Heart right ventricle (tissue), 16 donors: ENCODE results near the gene MRPL20. TPM values are rescaled to one million over a fixed set of nuclear protein-coding genes. Genes with fewer than 3 reads are reported as not detected.

Experiments
- ATAC-seq, 8 donors: fragments of 200-7000 bp; cut with Tn5 transposase; one replicate each; pipeline ENCODE4 v1.9.1; 2020; ENCODE audit warnings: mild to moderate bottlenecking in 8 of 8, moderate library complexity in 8 of 8, moderate number of reproducible peaks in 1 of 8
- DNase-seq, 2 donors: peaks; one replicate each; pipeline ENCODE4 v3.0.0-alpha.2; 2020
- H3K27ac ChIP-seq, 10 donors: fragments of 200-600 bp; sonication (generic) in 2 of 10; one replicate each; pipeline versions ENCODE4 v1.5.0 to v1.8.0; 2020 to 2022; ENCODE audit warnings: mild to moderate bottlenecking in 3 of 10
- H3K27me3 ChIP-seq, 7 donors: fragments of 200-600 bp; one replicate each; pipeline ENCODE4 v1.8.0; 2021 to 2022; ENCODE audit warnings: mild to moderate bottlenecking in 2 of 7
- H3K36me3 ChIP-seq, 9 donors: fragments of 200-600 bp; sonication (generic) in 1 of 9; one replicate each; pipeline versions ENCODE4 v1.5.0 to v1.8.0; 2020 to 2022; ENCODE audit warnings: mild to moderate bottlenecking in 2 of 9
- H3K4me1 ChIP-seq, 9 donors: fragments of 200-600 bp; sonication (generic) in 1 of 9; one replicate each; pipeline versions ENCODE4 v1.5.0 to v1.8.0; 2020 to 2022; ENCODE audit warnings: mild to moderate bottlenecking in 4 of 9
- H3K4me3 ChIP-seq, 10 donors: fragments of 200-600 bp; sonication (generic) in 2 of 10; one replicate each; pipeline versions ENCODE4 v1.5.0 to v1.8.0; 2020 to 2022; ENCODE audit warnings: mild to moderate bottlenecking in 7 of 10, moderate library complexity in 2 of 10
- H3K9me3 ChIP-seq, 11 donors: fragments of 200-600 bp in 10 of 11; sonication (generic) in 2 of 11; one replicate each; pipeline versions ENCODE4 v1.5.0 to v1.8.0; 2013 to 2022; ENCODE audit warnings: mild to moderate bottlenecking in 2 of 11, control low read depth in 1 of 11, moderate library complexity in 1 of 11
- CTCF ChIP-seq, 9 donors: fragments of 200-600 bp; sonication (generic) in 2 of 9; IDR thresholded peaks; one replicate each; pipeline versions ENCODE4 v1.5.0 to v1.8.0; 2021 to 2022; ENCODE audit warnings: antibody characterized with exemption in 9 of 9, mild to moderate bottlenecking in 5 of 9, moderate library complexity in 1 of 9
- WGBS, 2 donors: extraction: QIAGEN DNeasy Blood & Tissue Kit; methylation state at CpG; one replicate each; pipeline ENCODE4 v1.1.7; 2013; ENCODE audit warnings: inconsistent platforms in 1 of 2; 5-methylcytosine and 5-hydroxymethylcytosine counted together
- intact Hi-C, 10 donors: fragments of 100-400 bp; cut with DNase I; formaldehyde crosslinking; loops; one replicate each; pipeline versions ENCODE4 v1.11.1 to v1.14.2; 2022
- polyA plus RNA-seq, 2 donors: library from polyadenylated mRNA; stranded (reverse); fragments of 200-250 nt; gene quantifications; one replicate each; pipeline ENCODE4 v1.2.3, GENCODE V29; 2013
- total RNA-seq, 10 donors: library from RNA; stranded (reverse); fragmentation: NEBNext Ultra II Directional in 3 of 10; extraction: Animal tissue kit (Norgen Biotek cat#: 25700) in 3 of 10; gene quantifications; one replicate each; pipeline versions ENCODE4 v1.2.1 to v1.2.4, GENCODE V29; 2021 to 2023
- donor health status: Arrhythmogenic right ventricular cardiomyopathy.
- donor health status: ischemic (EF 13 %, LVEDD 7.1; RV severe dilation, severe dysfunction).
- donor health status: healthy with polysubstance abuse.
- donor health status: DM: no; HTN: yes; CAD: no.
- donor health status: DM: no; HTN: no; CAD: no.
- donor health status: ischemic (EF 25% LVEDD 6.9; RV normal size, moderate dysfunction).
- donor health status: ischemic (EF 25% LVEDD 5.7; RV mildly dilated, moderate dysfunction).
- donor health status: healthy.
- donor health status: DM: yes; HTN: yes; CAD: no.
- donor health status: Ischemic cardiomyopathy.
- donor health status: ischemic (EF 35%, LVEDD 5.7; RV mildly dilated, moderate dysfunction).
- donor health status: nonischemic (EF 11% LVEDD 7.7; RV severe dilation, severe dysfunction).
- donor health status: DM: yes; HTN: yes; CAD: no.
- donor health status: PGD.
- donor health status: ischemic (EF 29% LVEDD 5.4; RV normal size, mild dysfunction).
- donor health status: nonischemic (EF 23%, LVEDD 6.1; RV moderate dilation, normal function).

The MRPL20 gene
- total and polyA plus RNA-seq, 12 donors: 116 to 224 (median 132) TPM

DNA sequence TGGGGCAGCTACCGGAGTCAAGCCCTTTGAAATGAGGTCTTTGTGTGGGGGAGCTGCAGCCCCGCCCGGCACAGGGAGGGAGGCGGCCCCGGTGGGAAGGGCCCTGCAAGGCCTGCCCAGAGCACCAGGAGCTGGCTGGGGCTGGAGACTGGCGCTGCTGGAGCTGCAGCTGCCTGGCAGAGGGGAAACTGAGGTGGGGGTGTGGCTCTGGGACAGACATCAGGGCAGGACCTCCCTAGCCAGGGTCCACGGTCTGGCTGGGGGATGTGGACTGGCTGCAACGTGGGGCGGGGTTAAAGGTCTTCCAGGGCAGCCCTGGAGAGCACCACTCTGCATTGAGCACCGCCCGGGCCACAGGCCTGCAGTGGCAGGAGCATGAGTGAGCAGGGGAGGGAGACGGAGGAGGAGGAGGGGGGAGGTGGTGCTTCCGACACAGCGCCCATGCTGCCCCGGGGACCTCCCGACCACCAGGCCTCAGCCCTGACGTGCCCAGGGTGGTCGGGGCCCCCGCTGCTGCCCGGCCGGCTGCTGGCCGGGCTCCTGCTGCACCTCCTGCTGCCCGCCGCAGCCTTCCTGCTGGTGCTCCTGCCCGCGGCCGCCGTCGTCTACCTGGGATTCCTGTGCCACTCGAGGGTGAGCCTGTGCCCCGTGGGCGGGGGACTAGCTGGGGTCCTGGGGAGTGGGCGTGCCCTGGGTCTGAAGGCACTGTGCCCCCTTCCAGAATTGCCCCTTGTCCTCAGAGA lies 18.8 kb upstream of the MRPL20 start:
- intact Hi-C loops: no loop called here
- no peaks in the 10 kb centered on the region for H3K9me3 ChIP-seq
- H3K4me1 ChIP-seq: peaks cover 12 to 38% (median 20%) of the 10 kb centered on the region in 9 donors
- 39 to 54% methylated on average over 33 of the region's 33 CpGs for WGBS, 2 donors
- H3K27ac ChIP-seq: no peak overlapping the region
- DNase-seq (no peak), ATAC-seq (no peak)
- no peaks in the 10 kb centered on the region for H3K36me3 ChIP-seq
- no peak overlapping the region for H3K4me3 ChIP-seq
- peaks cover 0 to 42% (median 11%) of the 10 kb centered on the region in 7 donors for H3K27me3 ChIP-seq
- no peak for TF ChIP-seq CTCF (IDR thresholded peaks at IDR 0.05)

DNA sequence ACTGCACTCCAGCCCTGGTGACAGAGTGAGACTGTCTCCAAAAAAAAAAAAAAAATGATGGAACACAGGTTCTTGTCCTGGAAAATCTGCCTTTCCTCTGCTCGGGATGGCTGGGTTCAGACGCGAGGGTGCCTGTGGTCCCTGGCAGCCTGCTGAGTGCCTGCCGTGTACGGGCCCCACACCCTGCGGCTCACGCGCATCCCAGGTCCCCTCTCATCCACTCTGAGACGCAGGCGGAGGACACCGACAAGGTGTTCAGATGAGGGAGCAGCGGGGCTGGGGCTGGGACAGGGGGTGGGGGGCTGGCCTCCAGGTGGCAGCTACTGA lies 18.3 kb upstream of the MRPL20 start:
- Histone ChIP-seq H3K27me3 (peaks cover 0 to 45% (median 11%) of the 10 kb centered on the region in 7 donors), H3K4me3 (no peak overlapping the region), H3K27ac (no peak overlapping the region), H3K36me3 (no peaks in the 10 kb centered on the region), H3K4me1 (peaks cover 7 to 38% (median 19%) of the 10 kb centered on the region in 9 donors), H3K9me3 (no peaks in the 10 kb centered on the region)
- WGBS, 2 donors: 75 to 81% methylated on average over 12 of the region's 12 CpGs
- TF ChIP-seq CTCF (IDR thresholded peaks at IDR 0.05): no peak
- no peak for ATAC-seq
- no peak for DNase-seq
- intact Hi-C loops: no loop called here

GRCh38 chr1:1424707-1425106 lies 17.6 kb upstream of the MRPL20 start:
- H3K9me3 ChIP-seq: no peaks in the 10 kb centered on the region
- no peak overlapping the region for H3K4me3 ChIP-seq
- H3K36me3 ChIP-seq: no peaks in the 10 kb centered on the region
- 81 to 89% methylated on average over 15 of the region's 15 CpGs for WGBS, 2 donors
- intact Hi-C loops: no loop called here
- H3K4me1 ChIP-seq: peaks cover 4 to 32% (median 13%) of the 10 kb centered on the region in 9 donors
- H3K27ac ChIP-seq: no peak overlapping the region
- ATAC-seq (no peak), DNase-seq (no peak)
- peaks cover 0 to 44% (median 11%) of the 10 kb centered on the region in 7 donors for H3K27me3 ChIP-seq
- no peak for TF ChIP-seq CTCF (IDR thresholded peaks at IDR 0.05)

DNA sequence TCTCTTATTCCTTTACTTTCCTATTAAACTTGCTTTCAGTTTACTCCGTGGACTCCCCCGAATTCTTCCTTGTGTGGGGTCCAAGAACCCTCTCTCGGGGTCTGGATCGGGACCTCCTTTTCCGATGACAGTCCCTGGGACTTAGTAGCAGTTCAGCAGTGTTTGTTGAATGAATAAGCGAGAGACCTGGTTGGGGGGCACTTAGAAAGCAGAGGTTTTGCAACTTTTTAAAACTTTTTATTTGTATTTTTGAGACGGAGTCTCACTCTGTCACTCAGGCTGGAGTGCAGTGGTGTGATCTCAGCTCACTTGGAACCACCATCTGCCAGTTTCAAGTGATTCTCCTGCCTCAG lies 16.1 kb upstream of the MRPL20 start:
- no peak overlapping the region for H3K4me3 ChIP-seq
- no peaks in the 10 kb centered on the region for H3K36me3 ChIP-seq
- H3K9me3 ChIP-seq: no peaks in the 10 kb centered on the region
- peak overlapping the region in 2 of 10 donors; percentile 3 to 34 for H3K27ac ChIP-seq
- peaks cover 0 to 23% (median 8%) of the 10 kb centered on the region in 9 donors for H3K4me1 ChIP-seq
- peaks cover 0 to 35% (median 11%) of the 10 kb centered on the region in 7 donors for H3K27me3 ChIP-seq
- intact Hi-C loops: no loop called here
- WGBS, 2 donors: 81 to 86% methylated on average over 7 of the region's 7 CpGs
- no peak for ATAC-seq
- TF ChIP-seq CTCF (IDR thresholded peaks at IDR 0.05): no peak
- no peak for DNase-seq
